Measurements from ENCODE around the gene NUDT2. TPM values are rescaled to one million over a fixed set of nuclear protein-coding genes. Genes with fewer than 3 reads are reported as not detected.

Gene NUDT2
- total and polyA plus RNA-seq, 10 of the 15 experiments (the other 5 are each of a cell fraction or from before 2014, with no cell fraction given) = 24.5 to 55.1 (median 33.6) TPM

- no peak for DNase-seq (ENCODE audit: low read depth, low spot score)
- no peak for ATAC-seq
- ChIA-PET SMC1A (ENCODE audit: uncharacterized antibody, unreplicated experiment) (interaction anchor here (0.5 to 0.6 kb wide), 2 partner anchors 38 to 119 kb away, joined by 3 read pairs; no protein-coding TSS in a partner anchor), RAD21 (ENCODE audit: unreplicated experiment) (no interaction called here), CTCF (interaction anchor here (1.0 to 1.1 kb wide), 2 partner anchors 11 to 42 kb away, joined by 3 to 6 read pairs; no protein-coding TSS in a partner anchor), POLR2A (no interaction called here)
- H3K27me3 ChIP-seq (replicated peaks in 1 of 2; ENCODE audit: control insufficient read depth in 2 of 2, insufficient read depth in 2 of 2, low read length in 1 of 2) = peaks cover 0 to 7% of the 10 kb centered on the region in 2 experiments; a peak in 2 of 4 replicates
- H3K9me3 ChIP-seq (replicated peaks; ENCODE audit: control insufficient read depth, insufficient read depth, low read length) = no peaks in the 10 kb centered on the region
- TF ChIP-seq BHLHE40 (IDR thresholded peaks at IDR 0.05; ENCODE audit: borderline replicate concordance in 1 of 2, low read depth in 2 of 2, low read length in 1 of 2) (no peak), ASH2L (IDR thresholded peaks at IDR 0.05; ENCODE audit: borderline replicate concordance, low read depth) (no peak)
- BruUV-seq (replicated peaks) = no TSS peak
- H3K9ac ChIP-seq (ENCODE audit: control insufficient read depth, insufficient read depth, low read length) = no peak overlapping the region
- H3K79me2 ChIP-seq (ENCODE audit: control insufficient read depth, insufficient read depth, low read length) = no peaks in the 10 kb centered on the region
- 0% methylated on average over 1 of the region's 1 CpG for WGBS (ENCODE audit: insufficient coverage, insufficient replicate concordance, low lambda C conversion rate, missing lambda C conversion rate)
- H4K20me1 ChIP-seq (ENCODE audit: control insufficient read depth, insufficient read depth) = no peaks in the 10 kb centered on the region; the same call in 1 of the 2 replicates
- no peaks in the 10 kb centered on the region for H3K36me3 ChIP-seq (ENCODE audit: control insufficient read depth in 2 of 2, insufficient read depth in 2 of 2, low read length in 1 of 2)
- FAIRE-seq = no peak
- H3K4me2 ChIP-seq (ENCODE audit: control insufficient read depth, insufficient read depth) = no peak overlapping the region
- no peak overlapping the region for H3K4me3 ChIP-seq
- no peaks in the 10 kb centered on the region for H3K4me1 ChIP-seq (ENCODE audit: control insufficient read depth, insufficient read depth, low read length)
- no peak overlapping the region for H3K27ac ChIP-seq (ENCODE audit: control insufficient read depth, insufficient read depth)
- intact Hi-C loops (cut with micrococcal nuclease; ENCODE audit: unreplicated experiment) = no loop called here
- no peak overlapping the region for H2AFZ ChIP-seq (ENCODE audit: control insufficient read depth, low read depth, low read length)
- in situ Hi-C loops (cut with MboI) = no loop called here
These were observed 63.1 kb downstream of the NUDT2 start for GRCh38 chr9:34392511-34392910.

Small RNA genes within 50 kb of the gene (small RNA-seq; reads per million reads assigned to genes)
- not detected for gene RF00019
- gene RNU2-50P = not detected

Other genes with a start within 250 kb of the NUDT2 start
- 20.8 and 21.4 TPM in 2 replicates for gene DCAF12, start 202.9 kb upstream of the NUDT2 start, total RNA-seq (2014; rRNA removed)
- gene DCAF12, start 202.9 kb upstream of the NUDT2 start, total RNA-seq (2014; rRNA removed; fragmentation: Illumina TruSeq; extraction: Trizol) = 28.7 and 30.5 TPM in 2 replicates
- gene DCAF12, start 202.9 kb upstream of the NUDT2 start, total RNA-seq (2021) = 35.5 and 37.5 TPM in 2 replicates
- 48.2 and 57.6 TPM in 2 replicates for gene DCAF12, start 202.9 kb upstream of the NUDT2 start, polyA plus RNA-seq (2011; rRNA removed)
- gene DCAF12, start 202.9 kb upstream of the NUDT2 start, polyA plus RNA-seq (2014; fragmentation: Illumina TruSeq; extraction: Trizol) = 45.1 and 51.5 TPM in 2 replicates
- 10 to 100 TPM; 11.7 TPM for gene DCAF12, start 202.9 kb upstream of the NUDT2 start, polyA plus RNA-seq (2014; fragmentation: Nextera tagmentation; extraction: Ambion mirVana)
- 32.6 and 33.7 TPM in 2 replicates for gene DCAF12, start 202.9 kb upstream of the NUDT2 start, polyA plus RNA-seq (2014; rRNA removed)
- 10 to 100 TPM; 48.6 to 48.7 TPM for gene DCAF12, start 202.9 kb upstream of the NUDT2 start, polyA plus RNA-seq (2016; fragmentation: Nextera tagmentation; extraction: Ambion mirVana)
- 19.2 and 21.9 TPM in 2 replicates for gene UBAP1, start 150.5 kb upstream of the NUDT2 start, total RNA-seq (2014; rRNA removed)
- 22.7 and 23.7 TPM in 2 replicates for gene UBAP1, start 150.5 kb upstream of the NUDT2 start, total RNA-seq (2014; rRNA removed; fragmentation: Illumina TruSeq; extraction: Trizol)
- 24.0 and 26.8 TPM in 2 replicates for gene UBAP1, start 150.5 kb upstream of the NUDT2 start, total RNA-seq (2021)
- 41.8 and 47.9 TPM in 2 replicates for gene UBAP1, start 150.5 kb upstream of the NUDT2 start, polyA plus RNA-seq (2011; rRNA removed)
- gene UBAP1, start 150.5 kb upstream of the NUDT2 start, polyA plus RNA-seq (2014; fragmentation: Illumina TruSeq; extraction: Trizol) = 38.0 and 40.1 TPM in 2 replicates
- gene UBAP1, start 150.5 kb upstream of the NUDT2 start, polyA plus RNA-seq (2014; fragmentation: Nextera tagmentation; extraction: Ambion mirVana) = 1 to 10 TPM; 2.1 to 2.9 TPM
- 27.6 and 27.7 TPM in 2 replicates for gene UBAP1, start 150.5 kb upstream of the NUDT2 start, polyA plus RNA-seq (2014; rRNA removed)
- gene UBAP1, start 150.5 kb upstream of the NUDT2 start, polyA plus RNA-seq (2016; fragmentation: Nextera tagmentation; extraction: Ambion mirVana) = 10 to 100 TPM; 30.5 to 33.4 TPM
- 6.0 and 6.7 TPM in 2 replicates for gene KIF24, start 301 bp upstream of the NUDT2 start, total RNA-seq (2014; rRNA removed)
- gene KIF24, start 301 bp upstream of the NUDT2 start, total RNA-seq (2014; rRNA removed; fragmentation: Illumina TruSeq; extraction: Trizol) = 5.7 TPM in 2 replicates
- 5.2 and 5.3 TPM in 2 replicates for gene KIF24, start 301 bp upstream of the NUDT2 start, total RNA-seq (2021)
- 4.4 and 5.0 TPM in 2 replicates for gene KIF24, start 301 bp upstream of the NUDT2 start, polyA plus RNA-seq (2011; rRNA removed)
- 4.7 and 5.5 TPM in 2 replicates for gene KIF24, start 301 bp upstream of the NUDT2 start, polyA plus RNA-seq (2014; fragmentation: Illumina TruSeq; extraction: Trizol)
- gene KIF24, start 301 bp upstream of the NUDT2 start, polyA plus RNA-seq (2014; fragmentation: Nextera tagmentation; extraction: Ambion mirVana) = under 1 TPM; 0.58 to 0.66 TPM
- 4.2 and 4.5 TPM in 2 replicates for gene KIF24, start 301 bp upstream of the NUDT2 start, polyA plus RNA-seq (2014; rRNA removed)
- gene KIF24, start 301 bp upstream of the NUDT2 start, polyA plus RNA-seq (2016; fragmentation: Nextera tagmentation; extraction: Ambion mirVana) = 1 to 10 TPM; 5.8 to 6.0 TPM
- 0.11 and 0.16 TPM in 2 replicates for gene MYORG, start 47.3 kb downstream of the NUDT2 start, total RNA-seq (2014; rRNA removed)
- gene MYORG, start 47.3 kb downstream of the NUDT2 start, total RNA-seq (2014; rRNA removed; fragmentation: Illumina TruSeq; extraction: Trizol) = 0.05 and 0.09 TPM in 2 replicates
- gene MYORG, start 47.3 kb downstream of the NUDT2 start, total RNA-seq (2021) = 0.21 and 0.36 TPM in 2 replicates
- gene MYORG, start 47.3 kb downstream of the NUDT2 start, polyA plus RNA-seq (2011; rRNA removed) = not detected in 2 replicates
- gene MYORG, start 47.3 kb downstream of the NUDT2 start, polyA plus RNA-seq (2014; fragmentation: Illumina TruSeq; extraction: Trizol) = 0.10 and 0.16 TPM in 2 replicates
- gene MYORG, start 47.3 kb downstream of the NUDT2 start, polyA plus RNA-seq (2014; fragmentation: Nextera tagmentation; extraction: Ambion mirVana) = under 1 TPM; 0.06 to 0.07 TPM
- 0.05 and 0.15 TPM in 2 replicates for gene MYORG, start 47.3 kb downstream of the NUDT2 start, polyA plus RNA-seq (2014; rRNA removed)
- gene MYORG, start 47.3 kb downstream of the NUDT2 start, polyA plus RNA-seq (2016; fragmentation: Nextera tagmentation; extraction: Ambion mirVana) = under 1 TPM; 0.13 to 0.24 TPM
- gene FAM219A, start 129.0 kb downstream of the NUDT2 start, total RNA-seq (2014; rRNA removed) = 0.65 and 0.85 TPM in 2 replicates
- gene FAM219A, start 129.0 kb downstream of the NUDT2 start, total RNA-seq (2014; rRNA removed; fragmentation: Illumina TruSeq; extraction: Trizol) = 0.51 and 0.58 TPM in 2 replicates
- 1.8 and 2.0 TPM in 2 replicates for gene FAM219A, start 129.0 kb downstream of the NUDT2 start, total RNA-seq (2021)
- gene FAM219A, start 129.0 kb downstream of the NUDT2 start, polyA plus RNA-seq (2011; rRNA removed) = 0.29 and 0.60 TPM in 2 replicates
- gene FAM219A, start 129.0 kb downstream of the NUDT2 start, polyA plus RNA-seq (2014; fragmentation: Illumina TruSeq; extraction: Trizol) = 0.76 and 0.96 TPM in 2 replicates
- under 1 TPM; 0.11 to 0.20 TPM for gene FAM219A, start 129.0 kb downstream of the NUDT2 start, polyA plus RNA-seq (2014; fragmentation: Nextera tagmentation; extraction: Ambion mirVana)
- 1.3 TPM in 2 replicates for gene FAM219A, start 129.0 kb downstream of the NUDT2 start, polyA plus RNA-seq (2014; rRNA removed)
- gene FAM219A, start 129.0 kb downstream of the NUDT2 start, polyA plus RNA-seq (2016; fragmentation: Nextera tagmentation; extraction: Ambion mirVana) = under 1 TPM; 0.21 to 0.82 TPM
- gene DNAI1, start 129.2 kb downstream of the NUDT2 start, total RNA-seq (2014; rRNA removed) = not detected in 2 replicates
- gene DNAI1, start 129.2 kb downstream of the NUDT2 start, total RNA-seq (2014; rRNA removed; fragmentation: Illumina TruSeq; extraction: Trizol) = not detected in 2 replicates
- gene DNAI1, start 129.2 kb downstream of the NUDT2 start, total RNA-seq (2021) = not detected in 2 replicates
- gene DNAI1, start 129.2 kb downstream of the NUDT2 start, polyA plus RNA-seq (2011; rRNA removed) = not detected in 2 replicates
- not detected in 2 replicates for gene DNAI1, start 129.2 kb downstream of the NUDT2 start, polyA plus RNA-seq (2014; fragmentation: Illumina TruSeq; extraction: Trizol)
- not detected for gene DNAI1, start 129.2 kb downstream of the NUDT2 start, polyA plus RNA-seq (2014; fragmentation: Nextera tagmentation; extraction: Ambion mirVana)
- gene DNAI1, start 129.2 kb downstream of the NUDT2 start, polyA plus RNA-seq (2014; rRNA removed) = not detected in 2 replicates
- not detected for gene DNAI1, start 129.2 kb downstream of the NUDT2 start, polyA plus RNA-seq (2016; fragmentation: Nextera tagmentation; extraction: Ambion mirVana)
- not detected in 2 replicates for gene ENHO, start 193.4 kb downstream of the NUDT2 start, total RNA-seq (2014; rRNA removed)
- gene ENHO, start 193.4 kb downstream of the NUDT2 start, total RNA-seq (2014; rRNA removed; fragmentation: Illumina TruSeq; extraction: Trizol) = not detected in 2 replicates
- gene ENHO, start 193.4 kb downstream of the NUDT2 start, total RNA-seq (2021) = not detected in 2 replicates
- not detected in 2 replicates for gene ENHO, start 193.4 kb downstream of the NUDT2 start, polyA plus RNA-seq (2011; rRNA removed)
- gene ENHO, start 193.4 kb downstream of the NUDT2 start, polyA plus RNA-seq (2014; fragmentation: Illumina TruSeq; extraction: Trizol) = not detected in 2 replicates
- not detected for gene ENHO, start 193.4 kb downstream of the NUDT2 start, polyA plus RNA-seq (2014; fragmentation: Nextera tagmentation; extraction: Ambion mirVana)
- gene ENHO, start 193.4 kb downstream of the NUDT2 start, polyA plus RNA-seq (2014; rRNA removed) = not detected in 2 replicates
- not detected for gene ENHO, start 193.4 kb downstream of the NUDT2 start, polyA plus RNA-seq (2016; fragmentation: Nextera tagmentation; extraction: Ambion mirVana)